Hippocampal formation (tissue), 2 donors: ENCODE results near the gene PRIMA1.

Experiments used
- DNase-seq, 2 donors: peaks; one replicate each; lab custom pipeline; 2025; lab: John Stamatoyannopoulos, UW

PRIMA1 gene

GRCh38 chr14:93712838-93713724, 75.2 kb downstream of the PRIMA1 start:
- DNase-seq, result peak in 1 of 2 donors; percentile 61

- DNase-seq, result no peak
These were observed 76.0 kb downstream of the PRIMA1 start for GRCh38 chr14:93712079-93712837.

- DNase-seq, result no peak
These were observed 79.0 kb downstream of the PRIMA1 start for GRCh38 chr14:93709249-93709648.

GRCh38 chr14:93708800-93709199, 79.5 kb downstream of the PRIMA1 start:
- DNase-seq, result no peak

GRCh38 chr14:93708311-93708734, 80.0 kb downstream of the PRIMA1 start:
- no peak for DNase-seq

- DNase-seq, result no peak
These were observed 80.8 kb downstream of the PRIMA1 start for GRCh38 chr14:93707475-93707874.

GRCh38 chr14:93706360-93706955, 81.8 kb downstream of the PRIMA1 start:
- DNase-seq, result no peak

GRCh38 chr14:93705513-93706156, 82.7 kb downstream of the PRIMA1 start:
- DNase-seq, result no peak

- no peak for DNase-seq
These were observed 84.3 kb downstream of the PRIMA1 start for GRCh38 chr14:93703941-93704340.

- DNase-seq, result no peak
These were observed 85.3 kb downstream of the PRIMA1 start for GRCh38 chr14:93702946-93703345.

GRCh38 chr14:93701562-93701961, 86.7 kb downstream of the PRIMA1 start:
- DNase-seq, result no peak

- no peak for DNase-seq
These were observed 87.4 kb downstream of the PRIMA1 start for GRCh38 chr14:93700928-93701327.

GRCh38 chr14:93693914-93694313, 94.4 kb downstream of the PRIMA1 start:
- no peak for DNase-seq

- DNase-seq, result no peak
These were observed 97.1 kb downstream of the PRIMA1 start for GRCh38 chr14:93691042-93691780.

GRCh38 chr14:93690146-93690545, 98.1 kb downstream of the PRIMA1 start:
- no peak for DNase-seq

GRCh38 chr14:93688820-93689219, 99.5 kb downstream of the PRIMA1 start:
- DNase-seq, result no peak

GRCh38 chr14:93688239-93688666, 100.0 kb downstream of the PRIMA1 start:
- no peak for DNase-seq

GRCh38 chr14:93686268-93686667, 102.0 kb downstream of the PRIMA1 start:
- DNase-seq, result no peak

GRCh38 chr14:93685121-93685895, 103.0 kb downstream of the PRIMA1 start:
- no peak for DNase-seq

GRCh38 chr14:93683226-93683625, 105.1 kb downstream of the PRIMA1 start:
- no peak for DNase-seq

- DNase-seq, result no peak
These were observed 105.8 kb downstream of the PRIMA1 start for GRCh38 chr14:93682459-93682858.
